ENCODE results near the gene CPED1. TPM values are rescaled to one million over a fixed set of nuclear protein-coding genes. Genes with fewer than 3 reads are reported as not detected.

The CPED1 gene
- total RNA-seq, 2 donors from 2014 or later = not detected

DNA sequence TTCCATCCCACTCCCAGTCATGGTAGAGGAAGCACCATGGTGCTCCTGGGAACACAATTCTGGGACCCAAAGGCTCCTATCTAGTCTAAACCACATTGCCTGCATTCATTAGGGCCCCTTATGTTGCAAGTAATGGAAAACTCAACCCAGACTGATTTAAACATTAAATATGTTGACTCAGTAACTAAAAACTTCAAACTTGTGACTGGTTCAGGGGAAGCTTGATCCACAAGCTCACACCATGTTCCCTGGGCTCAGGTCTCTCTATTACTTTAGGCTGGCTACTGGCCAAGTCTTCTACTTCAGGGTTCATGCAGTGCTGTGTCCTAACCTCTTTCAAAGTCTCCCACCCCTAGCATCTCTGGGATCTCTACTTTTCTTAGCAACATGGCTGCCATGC is 353.4 kb downstream of the CPED1 start:
- Mint-ChIP-seq H3K9me3 (no peaks in the 10 kb centered on the region), H3K27ac (peak overlapping the region in 1 of 2 donors; percentile 32), H3K36me3 (peaks cover 1 to 3% of the 10 kb centered on the region in 2 donors)
- DNase-seq (ENCODE audit: low spot score in 2 of 2) (no peak), ATAC-seq (no peak)

DNA sequence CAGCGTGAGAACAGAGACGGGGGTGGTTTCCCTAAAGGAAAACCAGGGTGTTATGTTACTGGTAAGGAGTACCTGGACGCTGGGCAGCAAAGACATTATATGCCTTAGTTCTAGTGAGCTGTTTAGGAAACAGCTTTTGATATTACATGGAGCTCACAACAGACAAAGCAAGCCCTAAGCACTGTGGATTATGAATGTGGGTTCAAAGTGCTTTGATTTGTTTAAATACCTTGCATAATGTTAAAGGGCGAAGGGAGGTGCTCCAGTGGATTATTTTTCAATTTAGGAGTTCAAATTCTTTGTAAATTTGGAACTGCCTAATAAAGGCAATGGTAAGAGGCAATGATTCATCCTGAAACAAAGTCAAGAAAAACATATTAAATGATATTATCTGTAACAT is 354.1 kb downstream of the CPED1 start:
- Mint-ChIP-seq H3K9me3 (no peaks in the 10 kb centered on the region), H3K27ac (peak overlapping the region in 1 of 2 donors; percentile 32), H3K36me3 (peaks cover 8 to 10% of the 10 kb centered on the region in 2 donors)
- DNase-seq (ENCODE audit: low spot score in 2 of 2) = no peak
- no peak for ATAC-seq

DNA sequence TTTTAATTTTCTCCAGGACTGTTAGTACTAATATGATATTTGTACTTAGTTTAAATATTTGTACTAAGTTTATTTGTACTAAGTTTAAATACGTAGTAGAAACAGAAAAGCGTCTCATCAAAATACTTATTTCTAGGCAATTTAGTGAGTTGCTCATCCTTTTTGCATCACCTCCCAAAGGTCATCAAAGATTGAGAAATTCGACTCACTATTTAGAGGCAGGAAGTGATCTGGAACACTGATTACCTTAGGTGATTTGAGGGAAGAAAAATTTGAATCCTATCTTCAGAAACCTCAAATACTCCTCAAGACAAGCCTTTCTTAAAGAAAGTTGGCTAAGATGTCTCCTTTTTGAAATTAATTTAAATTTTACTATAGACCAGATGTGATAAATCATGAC is 354.8 kb downstream of the CPED1 start:
- DNase-seq (ENCODE audit: low spot score in 2 of 2) (no peak), ATAC-seq (no peak)
- Mint-ChIP-seq H3K9me3 (no peaks in the 10 kb centered on the region), H3K36me3 (peaks cover 8 to 10% of the 10 kb centered on the region in 2 donors), H3K27ac (no peak overlapping the region)

DNA sequence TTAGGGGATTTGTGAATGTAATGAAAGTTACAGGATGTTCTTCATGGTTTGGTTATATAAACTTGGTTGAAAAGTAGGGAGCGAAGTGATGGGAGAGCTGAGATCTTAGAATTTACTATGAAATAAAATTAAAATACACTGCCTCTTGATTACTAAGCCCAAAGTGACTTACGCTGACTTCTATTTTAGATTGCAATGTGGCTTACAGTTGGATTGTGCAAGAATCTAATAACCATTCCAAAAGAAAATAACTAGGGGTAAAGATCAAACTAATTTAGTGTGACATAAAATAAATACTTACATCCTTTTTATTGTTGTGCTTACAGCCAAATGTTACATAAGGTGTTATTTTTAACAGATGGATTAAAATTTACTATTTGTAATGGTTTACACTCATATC is 355.6 kb downstream of the CPED1 start:
- ATAC-seq = no peak
- no peaks in the 10 kb centered on the region for H3K9me3 Mint-ChIP-seq

DNA sequence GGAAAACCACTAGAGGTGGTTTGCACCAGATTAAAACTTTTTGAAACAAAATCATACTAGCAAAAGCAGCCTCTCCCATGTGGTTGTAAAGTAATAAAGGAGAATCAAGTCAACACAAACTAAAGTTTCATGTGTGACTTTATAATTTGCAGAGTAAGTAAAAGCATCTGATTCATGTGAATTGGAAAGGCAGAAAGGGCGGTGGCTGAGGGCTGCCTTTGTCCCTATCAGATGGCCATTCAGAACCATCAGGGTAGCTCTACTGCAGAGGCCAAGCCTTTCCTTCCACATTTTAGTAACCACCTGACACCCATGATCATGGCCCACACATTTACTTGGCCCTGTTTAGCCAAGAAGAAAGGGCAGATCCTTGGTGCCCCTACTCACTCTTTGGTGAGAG is 356.0 kb downstream of the CPED1 start:
- ATAC-seq (no peak), DNase-seq (ENCODE audit: low spot score in 2 of 2) (no peak)
- Mint-ChIP-seq H3K9me3 (no peaks in the 10 kb centered on the region), H3K36me3 (peaks cover 8 to 10% of the 10 kb centered on the region in 2 donors), H3K27ac (no peak overlapping the region)

More for the DNA sequence above, 355.6 kb downstream of the CPED1 start:
- no peak for DNase-seq (ENCODE audit: low spot score in 2 of 2)
- H3K27ac Mint-ChIP-seq = no peak overlapping the region
- peaks cover 8 to 10% of the 10 kb centered on the region in 2 donors for H3K36me3 Mint-ChIP-seq

Other genes starting within 250 kb of the CPED1 start
- gene TSPAN12, start 130.6 kb upstream of the CPED1 start, total RNA-seq = not detected
- gene ING3, start 37.9 kb upstream of the CPED1 start, total RNA-seq = 10 to 100 TPM; 22.2 to 29.7 TPM

Data from activated naive CD4-positive, alpha-beta T cell treated with anti-CD3 and anti-CD28 coated beads, Interleukin-2, amount 50 U/mL, for 72 hours (primary cell).